ENCODE results near the gene FAM81A. TPM values are rescaled to one million over a fixed set of nuclear protein-coding genes. Genes with fewer than 3 reads are reported as not detected.

FAM81A gene
- total and polyA plus RNA-seq, 4 donors, result under 0.01 to 0.13 (median 0.07) TPM

DNA sequence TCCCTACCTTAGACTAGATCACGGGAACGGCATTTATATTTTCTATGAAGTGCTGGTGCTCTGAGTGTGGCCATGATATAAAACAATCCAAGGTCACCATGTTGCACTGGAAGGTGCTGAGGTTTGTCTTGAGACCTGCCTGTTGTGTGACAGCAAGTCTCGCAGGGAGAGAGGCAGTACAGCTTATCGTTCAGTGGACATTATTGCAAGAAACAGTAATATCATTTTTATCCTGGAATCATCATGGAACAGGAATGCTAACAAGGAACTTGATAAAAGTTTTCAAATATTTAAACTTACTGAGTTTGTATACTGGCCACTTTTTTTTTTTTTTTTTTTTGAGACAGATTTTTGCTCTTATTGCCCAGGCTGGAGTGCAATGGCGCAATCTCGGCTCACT is 133.6 kb downstream of the FAM81A start (continued):
- TF ChIP-seq CTCF (IDR thresholded peaks at IDR 0.05; ENCODE audit: low read depth, low read length, missing input control) (no peak), RXRA (IDR thresholded peaks at IDR 0.05) (no peak), FOXA1 (IDR thresholded peaks at IDR 0.05) (no peak)

Small RNAs within 50 kb of the gene (small RNA-seq; reads per million reads assigned to genes)
- not detected for gene RF00019

Other genes starting within 250 kb of the FAM81A start
- not detected for gene LDHAL6B, start 231.3 kb upstream of the FAM81A start, total RNA-seq
- gene LDHAL6B, start 231.3 kb upstream of the FAM81A start, polyA plus RNA-seq, result not detected
- gene MYO1E, start 65.3 kb upstream of the FAM81A start, total RNA-seq, result 10 to 100 TPM in 1 of 2 donors, 1 to 10 TPM in 1; 6.7 to 70.9 TPM
- 10 to 100 TPM; 13.6 to 29.6 TPM for gene MYO1E, start 65.3 kb upstream of the FAM81A start, polyA plus RNA-seq
- gene GCNT3, start 173.6 kb downstream of the FAM81A start, total RNA-seq, result under 1 TPM in 1 of 2 donors, not detected in 1; 0.37 TPM
- under 1 TPM in 1 of 2 donors, not detected in 1; 0.14 TPM for gene GCNT3, start 173.6 kb downstream of the FAM81A start, polyA plus RNA-seq
- gene GTF2A2, start 219.3 kb downstream of the FAM81A start, total RNA-seq, result 10 to 100 TPM; 11.7 to 24.9 TPM
- 100 to 1,000 TPM in 1 of 2 donors, 10 to 100 TPM in 1; 29.6 to 101 TPM for gene GTF2A2, start 219.3 kb downstream of the FAM81A start, polyA plus RNA-seq

All from liver (tissue), 6 donors.